ENCODE results near the gene KDM3A.

Gene KDM3A

DNA sequence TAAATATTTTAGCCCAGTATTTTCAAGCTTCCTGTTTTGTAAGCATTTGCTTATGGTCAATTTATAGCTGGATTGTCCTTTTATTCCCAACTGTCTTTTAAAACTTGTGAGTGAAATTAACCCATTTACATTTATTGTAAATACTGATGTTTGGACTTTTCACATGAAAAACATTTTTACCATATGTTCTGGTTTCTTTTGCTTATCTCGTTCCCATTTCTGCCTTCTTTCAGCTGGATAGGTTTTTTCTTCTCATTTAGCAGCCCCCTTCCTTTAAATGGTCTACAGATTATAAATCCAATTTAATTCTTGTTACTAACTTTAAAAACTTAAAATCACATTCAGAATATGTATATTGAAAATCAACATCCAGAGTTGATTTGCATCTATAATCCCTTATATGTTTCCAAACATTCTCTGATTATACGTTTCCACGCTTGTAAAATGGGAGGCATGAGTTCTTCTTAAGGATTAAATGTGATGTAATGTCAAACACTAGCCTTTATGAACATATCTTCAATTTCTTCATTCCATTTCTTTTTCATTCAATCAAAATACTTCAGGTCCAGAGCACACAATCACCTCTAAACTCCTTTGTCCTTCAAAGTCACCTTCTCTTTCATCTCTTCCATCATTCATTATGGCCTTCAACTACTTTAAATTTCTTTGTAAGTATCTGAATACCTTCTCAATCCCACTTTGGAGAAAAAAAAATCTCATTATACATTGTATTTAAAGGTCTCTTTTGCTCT lies 1.1 kb upstream of the KDM3A start:
- in situ Hi-C loops (cut with HindIII; ENCODE audit: low pct_ligation_motif_present, low sequenced_read_pairs): no loop called here
- Histone ChIP-seq H3K36me3 (replicated peaks) (no peaks in the 10 kb centered on the region), H3K27ac (peak overlapping the region; percentile 99), H3K4me3 (ENCODE audit: low read depth, low read length) (no peak overlapping the region), H3K27me3 (replicated peaks) (no peaks in the 10 kb centered on the region)
- TF ChIP-seq, protein P1, sequence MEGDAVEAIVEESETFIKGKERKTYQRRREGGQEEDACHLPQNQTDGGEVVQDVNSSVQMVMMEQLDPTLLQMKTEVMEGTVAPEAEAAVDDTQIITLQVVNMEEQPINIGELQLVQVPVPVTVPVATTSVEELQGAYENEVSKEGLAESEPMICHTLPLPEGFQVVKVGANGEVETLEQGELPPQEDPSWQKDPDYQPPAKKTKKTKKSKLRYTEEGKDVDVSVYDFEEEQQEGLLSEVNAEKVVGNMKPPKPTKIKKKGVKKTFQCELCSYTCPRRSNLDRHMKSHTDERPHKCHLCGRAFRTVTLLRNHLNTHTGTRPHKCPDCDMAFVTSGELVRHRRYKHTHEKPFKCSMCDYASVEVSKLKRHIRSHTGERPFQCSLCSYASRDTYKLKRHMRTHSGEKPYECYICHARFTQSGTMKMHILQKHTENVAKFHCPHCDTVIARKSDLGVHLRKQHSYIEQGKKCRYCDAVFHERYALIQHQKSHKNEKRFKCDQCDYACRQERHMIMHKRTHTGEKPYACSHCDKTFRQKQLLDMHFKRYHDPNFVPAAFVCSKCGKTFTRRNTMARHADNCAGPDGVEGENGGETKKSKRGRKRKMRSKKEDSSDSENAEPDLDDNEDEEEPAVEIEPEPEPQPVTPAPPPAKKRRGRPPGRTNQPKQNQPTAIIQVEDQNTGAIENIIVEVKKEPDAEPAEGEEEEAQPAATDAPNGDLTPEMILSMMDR (IDR thresholded peaks at IDR 0.05; ENCODE audit: low read depth, low read length, missing control alignments): no peak
- DNase-seq: no peak

DNA sequence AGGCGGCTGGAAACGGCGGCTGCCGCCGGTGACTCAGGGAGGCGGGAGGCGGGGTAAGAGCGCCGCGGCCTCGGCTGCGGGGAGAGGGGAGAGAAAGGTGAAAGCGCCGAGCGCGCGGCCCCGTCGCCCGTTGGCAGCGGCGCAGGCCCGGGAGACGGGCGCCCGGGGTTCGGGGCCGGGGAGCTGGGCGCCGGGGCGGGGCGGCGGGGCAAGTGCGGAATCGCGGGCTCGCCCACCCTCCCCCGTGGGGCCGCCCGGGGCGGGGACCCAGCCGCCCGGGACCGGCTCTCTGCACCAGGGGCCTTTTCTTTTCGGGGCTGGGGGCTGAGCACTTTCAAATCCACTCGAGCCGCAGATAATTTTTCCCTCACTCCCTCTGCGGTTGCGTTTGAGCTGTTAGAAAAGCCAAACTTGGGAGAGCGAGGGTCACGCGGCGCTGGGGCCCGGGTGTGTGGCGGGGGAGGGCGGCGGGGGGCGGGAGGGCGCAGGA lies 266 bp downstream of the KDM3A start:
- no peak for DNase-seq
- Histone ChIP-seq H3K27ac (peak overlapping the region; percentile 99), H3K27me3 (replicated peaks) (no peaks in the 10 kb centered on the region), H3K36me3 (replicated peaks) (no peaks in the 10 kb centered on the region), H3K4me3 (ENCODE audit: low read depth, low read length) (peak overlapping the region; percentile 92)
- in situ Hi-C loops (cut with HindIII; ENCODE audit: low pct_ligation_motif_present, low sequenced_read_pairs): no loop called here
- TF ChIP-seq, protein P1 (IDR thresholded peaks at IDR 0.05; ENCODE audit: low read depth, low read length, missing control alignments): no peak

DNA sequence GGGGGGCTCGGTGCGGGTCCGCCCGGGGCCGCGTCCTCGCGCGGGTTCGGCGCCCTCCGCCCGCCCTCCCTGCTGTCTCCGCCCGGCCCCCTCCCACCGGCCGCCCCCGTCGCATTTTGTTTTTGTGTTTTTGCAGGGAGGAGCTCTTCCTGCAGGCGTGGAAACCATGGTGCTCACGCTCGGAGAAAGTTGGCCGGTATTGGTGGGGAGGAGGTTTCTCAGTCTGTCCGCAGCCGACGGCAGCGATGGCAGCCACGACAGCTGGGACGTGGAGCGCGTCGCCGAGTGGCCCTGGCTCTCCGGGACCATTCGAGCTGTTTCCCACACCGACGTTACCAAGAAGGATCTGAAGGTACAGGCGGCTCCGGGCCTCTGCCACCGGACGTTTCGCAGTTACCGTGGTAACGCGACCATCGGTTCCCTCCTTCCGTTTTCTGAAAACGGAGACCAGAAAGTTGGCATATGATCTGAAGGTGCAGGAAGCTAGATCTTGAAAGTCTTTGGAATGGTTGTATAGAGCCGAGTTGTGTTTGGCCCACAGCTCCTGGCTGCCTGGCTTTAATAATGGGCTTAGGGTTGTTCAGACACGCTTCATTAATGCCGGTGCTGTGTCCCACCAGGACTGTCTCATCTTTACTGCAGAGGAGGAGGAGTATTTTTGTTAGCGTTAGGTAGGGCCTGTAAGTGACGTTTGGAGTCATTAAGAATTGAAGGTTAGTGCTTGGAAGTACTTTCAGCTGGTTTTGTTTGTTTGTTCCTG lies 891 bp downstream of the KDM3A start:
- in situ Hi-C loops (cut with HindIII; ENCODE audit: low pct_ligation_motif_present, low sequenced_read_pairs): no loop called here

DNA sequence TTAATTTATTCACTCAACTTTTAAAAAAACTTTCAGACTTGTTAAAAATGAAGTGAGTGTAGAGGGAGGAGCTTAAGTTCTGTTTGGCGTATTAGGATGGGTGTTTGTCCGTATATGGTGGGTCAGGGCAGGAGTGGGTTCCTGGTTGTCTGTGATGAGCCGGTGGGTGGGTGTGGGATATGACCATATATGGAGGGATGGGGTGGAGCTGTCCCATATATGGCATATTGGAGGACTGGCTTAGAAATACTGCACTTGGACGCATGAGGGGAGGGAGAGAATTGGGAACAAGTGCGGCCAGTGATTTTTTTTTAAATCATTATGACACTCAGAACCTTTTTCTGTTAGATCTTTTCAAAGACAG lies 1.5 kb downstream of the KDM3A start:
- in situ Hi-C loops (cut with HindIII; ENCODE audit: low pct_ligation_motif_present, low sequenced_read_pairs): no loop called here
- Histone ChIP-seq H3K27me3 (replicated peaks) (no peaks in the 10 kb centered on the region), H3K27ac (peak overlapping the region; percentile 99), H3K36me3 (replicated peaks) (no peaks in the 10 kb centered on the region), H3K4me3 (ENCODE audit: low read depth, low read length) (peak overlapping the region; percentile 92)
- DNase-seq: peak; percentile 95
- TF ChIP-seq, protein P1 (IDR thresholded peaks at IDR 0.05; ENCODE audit: low read depth, low read length, missing control alignments): no peak

More for the DNA sequence above, 891 bp downstream of the KDM3A start:
- TF ChIP-seq, protein P1 (IDR thresholded peaks at IDR 0.05; ENCODE audit: low read depth, low read length, missing control alignments): no peak
- DNase-seq: peak; percentile 39
- Histone ChIP-seq H3K4me3 (ENCODE audit: low read depth, low read length) (peak overlapping the region; percentile 92), H3K27me3 (replicated peaks) (no peaks in the 10 kb centered on the region), H3K27ac (peak overlapping the region; percentile 99), H3K36me3 (replicated peaks) (no peaks in the 10 kb centered on the region)

DNA sequence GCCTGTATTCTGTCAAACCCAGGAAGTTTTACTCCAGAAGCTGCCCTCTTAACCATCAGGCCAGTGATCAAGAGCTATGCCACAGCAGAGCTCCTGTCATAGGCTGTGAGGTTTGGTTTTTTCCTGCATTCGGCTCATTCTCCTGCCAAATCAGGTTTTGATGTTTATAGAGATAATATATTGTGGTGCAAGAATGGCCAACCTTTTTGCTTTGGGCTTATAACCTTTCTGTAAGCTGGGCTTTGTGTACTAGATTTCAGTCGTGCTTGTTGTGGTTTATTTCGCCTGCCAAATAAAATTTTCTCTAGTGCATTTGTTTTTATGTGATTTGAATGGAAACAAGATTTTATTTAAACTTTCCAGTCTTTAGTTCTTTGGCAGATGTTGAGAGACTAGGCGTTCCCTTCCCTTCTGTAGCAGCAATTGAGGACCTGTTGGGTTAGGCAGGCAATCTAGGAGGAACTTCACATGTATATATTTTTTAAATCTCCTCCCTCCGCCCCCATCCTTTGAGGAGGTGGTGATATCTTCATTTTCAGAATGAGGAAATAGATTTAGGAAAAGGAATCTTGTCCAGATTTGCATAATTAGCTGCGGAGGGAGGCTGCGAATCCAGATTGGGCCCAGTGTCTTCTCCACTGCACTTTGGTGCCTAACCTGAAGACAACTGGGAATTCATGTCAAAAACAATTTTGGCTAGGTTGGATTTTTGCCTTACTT lies 2.6 kb downstream of the KDM3A start:
- TF ChIP-seq, protein P1 (IDR thresholded peaks at IDR 0.05; ENCODE audit: low read depth, low read length, missing control alignments): no peak
- Histone ChIP-seq H3K27me3 (replicated peaks) (no peaks in the 10 kb centered on the region), H3K4me3 (ENCODE audit: low read depth, low read length) (no peak overlapping the region), H3K27ac (no peak overlapping the region), H3K36me3 (replicated peaks) (no peaks in the 10 kb centered on the region)
- in situ Hi-C loops (cut with HindIII; ENCODE audit: low pct_ligation_motif_present, low sequenced_read_pairs): no loop called here
- no peak for DNase-seq
